ENCODE data around the gene FOXO1. TPM values are rescaled to one million over a fixed set of nuclear protein-coding genes. Genes with fewer than 3 reads are reported as not detected.

The FOXO1 gene
- polyA plus RNA-seq, 1 donor: 10.2 TPM

DNA sequence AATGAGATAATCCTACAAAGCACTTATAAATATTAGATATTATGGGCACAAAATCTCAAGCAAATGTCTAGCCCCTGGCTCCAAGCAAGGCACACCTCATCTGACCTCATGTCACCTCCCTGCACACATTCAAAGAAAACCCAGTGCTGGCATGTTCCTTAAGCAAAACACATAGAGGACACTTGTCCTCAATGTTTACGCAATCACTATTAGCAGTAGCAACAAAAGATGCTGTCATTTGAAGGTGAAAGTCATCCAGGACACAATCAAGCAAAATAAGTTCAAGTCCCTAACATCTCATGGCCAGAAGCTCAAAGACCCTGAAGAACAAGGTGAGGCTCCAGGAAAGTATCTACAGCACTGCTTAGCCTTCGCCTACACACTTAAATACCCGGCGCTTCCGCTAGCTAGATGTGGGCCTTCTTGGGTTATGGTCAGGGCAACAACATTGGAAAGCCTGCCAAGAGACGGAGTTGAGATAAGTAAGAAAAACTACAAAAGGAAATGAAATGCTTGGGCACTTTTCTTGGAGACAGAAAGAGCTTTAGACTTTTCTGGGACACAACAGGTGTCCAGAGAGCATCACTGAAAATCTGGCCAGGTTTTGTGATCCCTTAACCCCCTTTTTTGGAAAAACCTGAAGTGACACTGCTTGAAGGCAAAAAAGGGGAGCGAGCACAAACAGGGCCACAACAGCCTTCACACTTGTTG, 85.7 kb downstream of the FOXO1 start:
- DNase-seq (ENCODE audit: low read depth): no peak

DNA sequence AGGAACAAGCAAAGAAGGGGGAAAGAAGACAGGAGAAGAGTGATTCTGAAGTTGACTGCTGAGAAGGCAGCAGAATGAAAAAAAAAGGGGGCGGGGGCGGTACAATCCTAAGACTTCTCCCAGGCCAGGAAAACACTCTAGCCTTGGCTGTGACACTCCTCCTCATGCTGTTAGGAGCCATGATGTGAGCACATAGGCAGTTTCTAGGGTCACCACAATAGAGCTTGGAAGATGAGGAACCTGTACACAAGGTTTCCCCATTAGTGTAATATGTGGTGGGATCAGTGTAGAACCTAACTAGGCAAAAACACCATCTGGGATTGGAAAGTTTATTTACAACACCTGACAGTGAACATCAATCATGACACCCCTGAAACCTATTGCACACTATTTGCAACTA, 86.9 kb downstream of the FOXO1 start:
- no peak for DNase-seq (ENCODE audit: low read depth)

DNA sequence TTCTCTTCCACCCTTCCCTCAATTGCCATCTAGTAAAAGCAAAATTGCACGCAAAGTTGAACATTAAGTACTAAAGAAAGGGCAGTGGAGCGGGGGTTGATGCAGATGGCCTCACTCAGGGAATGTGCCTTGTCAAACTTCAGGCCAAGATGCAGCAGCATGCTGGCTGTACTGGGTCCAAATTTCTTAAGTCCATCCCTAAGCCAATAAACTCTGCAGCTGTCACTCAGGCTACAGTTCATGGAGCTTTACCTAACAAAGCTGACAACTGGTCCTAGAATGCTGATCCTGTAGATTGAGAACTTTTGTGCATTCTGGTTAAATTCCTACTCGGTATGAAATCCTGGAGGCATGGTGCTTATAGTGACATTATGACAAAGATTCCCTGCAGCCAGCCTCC, 88.4 kb downstream of the FOXO1 start:
- DNase-seq (ENCODE audit: low read depth): no peak

DNA sequence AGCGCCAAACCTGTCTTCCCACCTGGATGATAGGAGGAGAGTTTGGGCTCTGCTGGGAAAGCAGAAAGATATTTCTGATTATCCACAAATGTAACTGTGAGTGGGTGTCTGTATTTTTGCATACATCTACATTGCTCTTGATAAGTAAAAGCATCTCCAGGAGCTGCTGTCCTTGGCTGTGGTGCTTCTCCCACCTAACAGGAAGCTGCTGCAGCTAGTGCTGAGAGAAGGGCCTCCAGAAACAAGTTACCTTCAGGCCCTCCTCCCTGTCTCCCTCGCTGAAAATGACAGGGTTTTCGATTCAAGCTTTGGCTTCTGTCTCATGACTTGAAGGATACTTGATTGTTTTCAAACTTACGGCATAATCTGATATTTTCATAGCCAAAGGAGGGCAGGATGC, 90.1 kb downstream of the FOXO1 start:
- DNase-seq (ENCODE audit: low read depth): no peak

DNA sequence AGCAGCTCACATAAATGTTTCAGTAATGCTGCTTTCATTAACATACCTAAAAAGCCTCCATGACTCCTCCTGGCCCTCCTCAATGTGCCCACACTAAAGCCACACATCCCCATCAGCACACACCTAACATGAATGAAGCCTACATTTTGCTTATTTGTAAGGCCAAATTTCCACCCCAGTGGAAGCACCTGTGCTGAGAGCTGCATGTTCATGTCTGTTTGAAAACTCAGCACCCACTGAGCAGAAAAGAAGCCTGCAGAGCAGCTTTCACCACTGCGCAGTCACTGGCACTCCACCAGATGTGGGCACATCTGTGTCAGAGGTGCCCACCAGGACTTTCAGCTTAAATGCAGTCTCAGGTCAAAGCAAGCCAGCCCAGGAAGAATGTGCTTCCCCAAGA, 93.5 kb downstream of the FOXO1 start:
- no peak for DNase-seq (ENCODE audit: low read depth)

DNA sequence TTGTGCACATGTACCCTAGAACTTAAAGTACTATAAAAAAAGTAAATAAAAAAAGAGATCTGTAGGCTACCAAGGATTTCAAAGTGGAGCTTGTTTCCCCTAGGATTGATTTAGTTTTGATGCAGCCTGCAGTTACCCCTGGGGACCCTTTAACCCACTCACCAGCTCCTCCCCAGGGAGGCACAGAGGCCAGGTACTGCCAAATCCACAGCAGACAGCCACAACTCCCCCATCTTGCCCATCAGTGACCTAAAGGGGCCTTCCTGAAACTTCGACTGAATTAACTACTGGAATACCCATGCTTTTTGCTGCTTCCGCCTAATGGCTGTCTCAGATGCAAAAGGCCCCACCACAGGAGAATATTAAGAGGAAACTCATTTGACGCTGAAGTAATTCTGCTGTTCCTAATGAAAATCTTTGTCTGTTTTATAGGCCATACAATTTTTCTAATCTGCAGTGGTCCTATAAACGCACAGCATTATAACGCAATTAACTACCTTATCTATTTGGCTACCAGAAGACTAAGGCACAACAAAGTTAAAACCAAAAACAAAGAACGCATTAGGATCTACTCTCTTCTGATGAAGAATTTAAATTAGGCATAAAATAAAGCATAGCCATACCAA, 95.0 kb downstream of the FOXO1 start:
- no peak for DNase-seq (ENCODE audit: low read depth)

DNA sequence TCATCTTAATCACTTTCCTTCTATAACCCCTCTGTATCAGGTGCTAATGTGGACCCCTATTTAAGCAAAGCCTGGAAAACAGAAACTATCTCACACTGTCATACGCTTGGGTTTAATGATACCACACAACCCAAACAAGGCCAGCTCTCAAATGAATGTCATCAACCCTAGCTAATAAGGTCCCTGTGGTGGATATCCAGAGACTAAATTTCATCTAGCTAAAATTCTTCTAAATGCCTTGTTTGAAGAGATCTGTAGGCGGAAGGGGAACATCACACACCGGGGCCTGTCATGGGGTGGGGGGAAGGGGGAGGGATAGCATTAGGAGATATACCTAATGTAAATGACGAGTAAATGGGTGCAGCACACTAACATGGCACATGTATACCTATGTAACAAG, 95.5 kb downstream of the FOXO1 start:
- no peak for DNase-seq (ENCODE audit: low read depth)

DNA sequence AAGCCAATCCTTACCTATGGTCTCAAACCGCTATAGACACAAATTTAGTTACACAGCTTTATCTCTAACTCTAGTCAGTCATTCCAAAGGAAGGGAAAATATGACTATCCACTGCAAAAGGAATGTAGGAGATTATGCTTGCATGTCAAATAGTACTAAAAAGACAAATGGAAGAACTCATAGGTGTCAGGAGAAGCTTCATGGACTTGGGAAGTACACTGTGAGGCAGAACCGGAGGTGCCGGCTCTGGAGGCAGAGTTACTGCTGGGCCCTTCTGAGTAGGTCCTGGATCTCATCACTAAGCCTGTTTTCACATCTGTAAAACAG, 97.5 kb downstream of the FOXO1 start:
- DNase-seq (ENCODE audit: low read depth): no peak

DNA sequence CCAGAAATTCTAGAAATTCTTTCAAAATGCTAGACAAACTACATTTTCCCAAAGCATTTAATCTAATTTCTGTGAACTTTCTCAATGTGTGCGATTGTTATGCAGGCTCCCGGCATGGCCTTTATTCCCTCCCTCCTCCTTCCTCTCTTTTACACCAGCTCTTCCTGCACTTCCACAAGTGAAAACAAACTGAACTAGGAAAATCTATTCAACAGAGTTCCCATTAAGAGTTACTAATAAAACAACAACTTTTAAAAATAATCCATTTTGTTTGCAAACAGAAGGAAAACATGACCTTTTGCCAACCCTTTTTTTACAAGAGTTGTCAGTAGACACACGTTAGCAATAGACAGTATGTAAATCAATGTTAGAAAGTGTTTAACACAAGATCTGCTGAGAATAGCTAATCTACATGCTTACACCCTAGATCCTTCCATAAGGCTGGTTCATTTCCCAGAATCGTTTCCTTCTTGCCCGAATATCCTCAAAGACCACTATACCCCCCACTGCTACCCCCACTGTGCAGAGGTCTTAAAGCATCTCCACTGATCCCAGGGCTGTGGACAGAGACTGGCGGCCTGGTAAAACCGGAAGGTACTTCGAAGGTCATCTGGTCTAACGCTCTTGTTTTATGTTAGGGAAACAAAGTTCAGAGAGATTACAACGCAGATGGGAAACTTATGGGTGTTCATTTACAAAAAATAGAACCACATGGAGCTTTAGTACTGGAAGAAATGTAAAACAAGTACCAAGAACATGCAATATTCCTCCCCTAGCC, 98.0 kb downstream of the FOXO1 start:
- DNase-seq (ENCODE audit: low read depth): no peak

DNA sequence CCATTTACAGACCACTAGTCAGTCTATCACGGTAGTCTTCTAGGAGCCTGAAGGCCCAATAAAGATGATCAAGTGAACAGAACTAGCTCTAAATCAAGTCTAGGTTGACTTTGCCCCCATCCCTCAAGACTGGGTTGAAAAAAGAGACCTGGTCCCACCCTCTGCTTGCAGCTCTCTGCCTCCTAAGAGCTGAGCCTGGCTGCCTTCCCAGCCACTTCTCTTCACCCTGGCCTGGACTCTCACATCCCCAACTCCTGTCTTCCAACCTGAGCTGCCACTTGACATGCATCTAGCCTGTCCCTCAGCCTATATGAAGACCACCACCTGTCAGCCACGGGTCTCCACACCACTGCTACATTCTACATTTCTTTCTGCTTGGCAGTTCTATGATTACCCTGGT, 99.6 kb downstream of the FOXO1 start:
- DNase-seq (ENCODE audit: low read depth): no peak

DNA sequence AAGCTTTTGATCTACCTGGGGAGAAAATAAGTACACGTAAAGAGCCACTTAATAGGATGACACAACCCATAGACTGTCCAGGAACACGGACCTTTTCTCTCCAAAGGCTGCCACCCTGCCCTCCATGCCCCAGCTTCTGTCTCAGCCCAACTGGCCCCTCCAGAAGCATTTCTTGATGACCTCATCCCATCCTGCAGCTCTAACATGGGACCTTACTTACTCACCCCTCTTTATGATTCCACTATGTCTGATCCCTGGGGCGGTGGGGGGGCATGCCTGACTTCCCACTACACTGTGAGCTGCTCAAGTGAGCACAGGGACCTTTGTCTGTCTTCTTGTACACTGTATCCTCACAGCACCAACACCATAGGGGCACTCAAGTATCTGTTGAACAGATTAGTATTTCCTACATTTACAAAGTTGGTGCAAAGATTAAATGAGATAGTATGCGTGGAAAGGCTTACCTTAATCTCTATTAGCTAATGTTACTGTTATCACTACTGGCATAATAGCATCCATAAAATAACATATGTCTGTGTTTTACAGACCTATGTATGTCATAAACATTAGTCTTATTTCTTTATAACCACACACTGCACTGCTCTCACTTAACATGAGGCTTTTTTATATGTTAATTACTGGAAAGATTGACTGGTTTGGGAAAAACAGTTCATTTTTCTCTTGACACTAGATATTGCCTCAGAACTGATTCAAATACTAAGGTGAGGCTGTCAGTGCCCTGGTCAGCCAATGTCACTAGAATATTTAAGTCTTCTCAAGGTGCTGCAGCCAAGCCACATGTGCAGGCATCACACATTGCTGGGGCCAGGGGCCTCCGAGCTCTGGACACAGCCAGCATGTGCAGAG, 100.9 kb downstream of the FOXO1 start:
- no peak for DNase-seq (ENCODE audit: low read depth)

DNA sequence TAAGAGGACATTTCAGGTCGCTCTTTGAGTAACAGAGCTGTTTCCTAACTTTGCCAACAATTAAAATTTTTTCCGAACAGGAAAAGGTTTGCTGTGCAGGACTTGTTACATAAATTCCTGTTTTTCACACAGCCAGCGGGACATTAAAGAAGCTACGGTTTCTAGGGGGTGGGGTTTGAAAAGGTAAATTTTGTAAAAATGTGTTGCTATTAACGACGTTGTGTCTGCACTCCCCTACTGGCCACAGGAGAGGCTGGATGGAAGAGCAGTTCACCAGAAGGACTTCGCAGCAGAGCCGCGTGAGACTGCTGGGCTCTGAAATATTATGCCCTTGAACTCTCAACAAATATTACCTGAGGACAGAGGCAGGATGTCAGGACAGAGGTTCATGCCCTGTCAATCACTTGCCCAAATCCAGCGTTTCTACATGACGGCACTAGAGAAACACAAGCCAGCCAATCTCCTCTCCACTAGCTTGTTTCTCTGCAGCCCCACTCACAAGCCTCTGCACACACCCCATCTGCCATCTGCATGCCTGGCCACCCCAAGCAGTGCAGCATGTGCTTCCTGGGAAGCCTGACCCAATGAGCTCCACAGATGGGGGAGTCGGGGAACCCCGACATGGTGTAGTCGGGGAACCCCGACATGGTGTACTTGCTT, 102.0 kb downstream of the FOXO1 start:
- DNase-seq (ENCODE audit: low read depth): no peak

DNA sequence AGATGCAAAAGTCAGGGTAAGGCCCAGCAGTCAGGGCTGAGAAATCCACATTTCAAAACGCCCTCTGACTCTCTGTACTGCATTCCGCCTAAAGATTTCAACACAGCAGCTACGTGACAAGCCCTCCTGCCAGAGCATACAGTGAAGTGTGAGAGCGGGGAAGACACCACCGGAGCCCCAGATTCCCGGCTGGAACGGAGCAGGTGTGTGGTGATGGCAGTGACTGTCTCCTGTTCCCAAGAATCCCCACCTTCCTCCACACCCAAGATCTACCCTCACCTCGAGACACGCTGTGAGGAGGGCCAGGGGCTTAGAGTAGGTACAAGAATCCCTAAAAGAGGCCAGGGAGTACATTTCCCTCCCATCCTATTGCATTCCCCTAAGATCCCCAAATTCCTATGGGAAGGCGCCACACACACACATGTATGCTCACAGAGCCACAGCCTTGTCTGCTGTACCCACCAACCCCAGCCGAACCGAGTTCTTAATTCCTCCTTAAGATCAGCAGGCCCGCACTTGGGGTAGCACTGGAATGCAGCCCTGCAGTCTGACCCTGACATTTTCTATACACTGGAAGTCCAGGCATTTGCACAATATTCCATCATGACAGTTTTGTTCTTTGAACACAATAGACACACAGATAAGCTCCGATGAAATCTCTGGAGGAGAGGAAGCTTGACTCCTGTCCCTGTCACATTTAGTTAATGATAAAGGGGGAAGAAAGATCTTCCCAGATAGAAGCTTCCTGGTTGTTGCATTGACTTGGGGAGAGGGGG, 102.9 kb downstream of the FOXO1 start:
- DNase-seq (ENCODE audit: low read depth): no peak

DNA sequence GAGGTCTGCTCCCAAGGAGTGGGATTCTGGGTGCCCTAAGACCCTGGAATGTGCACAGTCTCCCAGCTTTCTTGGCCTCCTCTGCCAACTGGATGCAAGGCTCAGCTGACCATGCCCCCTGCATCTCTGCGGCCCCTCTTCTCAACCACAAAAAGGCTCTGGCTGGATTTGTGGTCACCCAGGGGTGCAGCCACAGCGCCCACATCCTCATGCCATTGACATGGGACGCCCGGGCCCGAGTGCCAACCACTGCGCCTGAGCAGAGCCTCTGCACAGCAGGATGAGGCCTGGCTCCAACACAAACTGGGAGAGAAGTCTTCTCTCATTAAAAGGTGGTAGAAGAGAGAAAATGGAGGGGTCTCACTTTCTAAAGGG, 103.5 kb downstream of the FOXO1 start:
- DNase-seq (ENCODE audit: low read depth): no peak

DNA sequence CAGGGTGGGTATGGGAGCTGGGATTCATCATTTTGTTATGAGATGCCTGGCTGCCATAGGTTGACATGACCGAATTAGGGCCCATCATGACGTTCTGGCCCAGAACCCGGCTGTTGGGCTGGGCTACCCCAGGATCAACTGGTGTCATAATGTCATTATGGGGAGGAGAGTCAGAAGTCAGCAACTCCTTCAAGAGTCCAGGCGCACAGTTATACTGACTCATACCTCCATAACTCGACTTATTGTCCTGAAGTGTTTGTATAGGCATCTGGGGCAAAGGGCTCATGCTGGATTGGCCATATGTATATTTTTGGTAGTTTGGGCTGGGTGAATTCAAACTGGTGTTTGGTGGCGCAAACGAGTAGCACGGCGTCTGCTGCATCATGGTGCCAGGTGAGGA, 106.5 kb downstream of the FOXO1 start:
- no peak for DNase-seq (ENCODE audit: low read depth)

DNA sequence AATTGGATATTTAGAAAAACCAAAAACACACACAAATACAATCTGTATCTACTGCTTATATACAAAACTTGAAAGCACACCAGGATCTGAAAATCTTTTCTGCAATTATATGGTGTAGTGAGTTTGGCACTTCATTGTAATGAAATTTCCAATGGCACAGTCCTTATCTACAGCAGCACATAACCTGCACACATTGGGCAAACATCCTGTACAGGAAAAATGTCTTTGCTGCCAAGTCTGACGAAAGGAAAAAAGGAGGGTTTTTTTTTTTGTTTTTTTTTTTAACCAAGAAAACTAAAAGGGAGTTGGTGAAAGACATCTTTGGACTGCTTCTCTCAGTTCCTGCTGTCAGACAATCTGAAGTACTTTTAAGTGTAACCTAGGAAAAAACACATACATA, 107.8 kb downstream of the FOXO1 start:
- no peak for DNase-seq (ENCODE audit: low read depth)

DNA sequence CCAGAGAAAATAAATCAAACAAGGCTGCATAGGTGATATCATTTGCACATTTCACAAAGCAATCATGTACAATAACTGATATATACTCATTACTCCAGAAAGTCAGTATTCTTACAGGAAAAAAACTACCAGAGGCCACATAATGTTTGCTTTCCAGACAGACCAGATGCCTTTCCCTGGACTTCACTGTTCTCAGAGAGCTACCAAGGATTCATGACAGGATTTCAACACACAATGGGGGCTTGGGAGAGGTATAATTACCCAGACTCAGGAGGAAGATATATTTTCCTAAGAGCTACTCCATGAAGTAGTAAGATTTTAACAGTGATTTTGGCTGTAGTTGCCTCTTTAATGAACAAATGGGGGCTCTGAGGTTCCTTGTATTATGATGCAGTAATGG, 110.0 kb downstream of the FOXO1 start:
- DNase-seq (ENCODE audit: low read depth): no peak

DNA sequence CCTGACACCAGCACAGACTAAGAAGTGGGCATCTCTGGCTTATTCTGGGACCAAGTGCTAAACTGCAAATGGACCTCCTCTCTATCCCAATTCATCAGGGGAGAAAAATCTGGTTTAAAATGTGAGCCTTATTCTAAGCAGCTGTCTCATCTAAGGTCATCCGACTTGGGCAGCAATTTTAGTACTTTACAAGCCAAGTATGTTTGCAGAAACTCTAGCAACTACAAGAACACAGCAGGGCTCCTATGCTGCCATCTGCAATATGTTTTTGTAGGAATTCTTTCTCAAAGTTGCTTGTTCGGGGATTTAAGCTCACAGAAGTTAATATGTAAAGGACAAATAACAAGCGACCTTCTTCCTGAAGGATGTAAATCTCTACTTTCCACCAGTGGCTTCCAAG, 113.1 kb downstream of the FOXO1 start:
- no peak for DNase-seq (ENCODE audit: low read depth)

DNA sequence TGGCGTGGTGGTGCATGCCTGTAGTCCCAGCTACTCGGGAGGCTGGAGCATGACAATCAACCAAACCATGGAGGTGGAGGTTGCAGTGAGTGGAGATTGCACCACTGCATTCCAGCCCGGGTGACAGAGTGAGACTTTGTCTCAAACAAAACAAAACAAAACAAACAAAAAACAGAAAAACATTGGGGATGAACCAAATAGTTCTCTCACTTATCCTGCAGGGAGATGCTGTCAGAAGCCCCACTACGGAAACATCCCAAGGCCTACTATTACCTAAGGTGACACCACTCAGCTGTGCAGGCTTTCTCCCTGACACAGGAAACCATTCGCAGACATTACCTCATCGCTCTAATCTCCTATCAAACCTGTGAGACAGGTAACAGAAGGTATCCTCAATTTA, 113.5 kb downstream of the FOXO1 start:
- DNase-seq (ENCODE audit: low read depth): no peak

DNA sequence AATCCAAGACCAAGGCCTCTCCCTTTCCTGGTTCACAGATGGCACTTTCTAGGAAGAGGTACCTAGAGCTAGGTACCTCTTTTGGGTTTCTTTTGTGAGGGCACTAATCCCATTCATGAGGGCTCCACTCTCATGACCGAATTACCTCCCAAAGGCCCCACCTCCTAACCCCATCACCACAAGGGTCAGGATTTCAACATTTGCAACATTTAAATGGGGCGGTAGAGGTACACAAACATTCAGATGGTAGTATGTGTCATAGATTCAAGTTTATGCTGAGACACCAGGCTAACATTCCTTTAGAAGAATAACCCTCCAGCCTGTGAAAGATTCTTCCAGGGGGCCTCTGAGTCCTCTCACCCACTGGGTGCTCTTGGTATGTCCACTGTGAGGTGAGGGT, 116.3 kb downstream of the FOXO1 start:
- DNase-seq (ENCODE audit: low read depth): no peak

DNA sequence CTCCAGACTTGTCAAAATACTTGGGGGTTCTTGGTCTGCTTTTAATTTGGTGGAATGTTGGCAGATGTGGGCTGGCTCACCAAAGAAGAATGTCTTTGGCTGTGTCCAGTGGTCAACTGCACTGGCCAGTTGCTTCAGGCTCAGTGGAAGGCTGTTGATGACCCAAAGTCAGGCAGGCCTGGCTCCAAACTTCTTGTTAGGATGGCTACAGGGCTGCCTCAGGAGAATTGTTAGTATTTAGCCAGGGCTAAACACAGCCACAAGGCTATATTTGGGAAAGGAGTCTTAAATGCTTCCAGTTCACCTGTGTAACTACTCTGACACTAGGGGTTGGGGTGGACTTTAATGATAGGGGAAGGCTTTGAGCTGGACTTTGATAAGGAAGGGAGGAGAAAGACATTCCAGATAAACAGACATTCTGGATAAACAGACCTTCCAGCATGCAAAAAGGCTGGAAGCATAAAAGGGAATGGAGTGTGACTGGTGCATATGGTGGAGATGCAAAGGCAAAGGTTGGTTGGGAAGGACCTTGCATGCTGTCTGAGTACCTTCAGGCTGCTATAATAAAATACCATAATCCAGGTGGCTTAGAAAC, 116.8 kb downstream of the FOXO1 start:
- no peak for DNase-seq (ENCODE audit: low read depth)

All from forelimb muscle (tissue), 1 donor.